CD4-positive, alpha-beta T cell (primary cell): Measurements from ENCODE around the gene FGF22. TPM values are rescaled to one million over a fixed set of nuclear protein-coding genes. Genes with fewer than 3 reads are reported as not detected.

Experiments used
- ATAC-seq: fragments of 200-7000 bp; cut with Tn5 transposase; one replicate; pipeline ENCODE4 v1.10.0; 2022; ENCODE audit warnings: mild to moderate bottlenecking; ENCODE audit not compliant: poor library complexity
- CTCF ChIA-PET: fragments of 350-600 bp; sonication (Branson Sonifier 250); formaldehyde crosslinking; loops from one replicate; lab custom pipeline; 2021; ENCODE audit warnings: antibody characterized with exemption, inconsistent platforms; lab: Charles Lee
- POLR2A ChIA-PET: fragments of 350-600 bp; sonication (Branson Sonifier 250); formaldehyde crosslinking; loops from one replicate; lab custom pipeline; 2021; ENCODE audit warnings: antibody characterized with exemption, inconsistent platforms; lab: Charles Lee
- DNase-seq, 14 experiments: peaks; one replicate each; pipeline ENCODE4 v3.0.0-alpha.2; 2013 to 2020; ENCODE audit warnings: mixed read lengths in 2 of 14
- H3K27ac ChIP-seq, 2 donors: one replicate each; pipeline versions ENCODE4 v1.5.1 to v1.7.0; 2013; ENCODE audit warnings: low read length in 2 of 2, low read depth in 1 of 2, mild to moderate bottlenecking in 1 of 2
- H3K27me3 ChIP-seq, 2 experiments: 1 replicate in 1 of 2; 2 replicates in 1 of 2; pipeline versions ENCODE4 v1.6.1 to v1.7.0; 2013; ENCODE audit warnings: low read length in 2 of 2, control low read depth in 1 of 2, mild to moderate bottlenecking in 1 of 2, moderate library complexity in 1 of 2; ENCODE audit not compliant: insufficient read depth in 2 of 2, control insufficient read depth in 1 of 2
- H3K36me3 ChIP-seq: one replicate; pipeline ENCODE4 v1.6.1; 2013; ENCODE audit warnings: low read length, control low read depth; ENCODE audit not compliant: insufficient read depth
- H3K4me1 ChIP-seq: one replicate; pipeline ENCODE4 v1.6.1; 2013; ENCODE audit warnings: low read length, control low read depth; ENCODE audit not compliant: insufficient read depth
- H3K4me3 ChIP-seq: one replicate; pipeline ENCODE4 v1.5.1; 2013; ENCODE audit warnings: mild to moderate bottlenecking, low read length, moderate library complexity
- H3K9me3 ChIP-seq, 2 experiments: 1 replicate in 1 of 2; 2 replicates in 1 of 2; pipeline versions ENCODE4 v1.6.1 to v1.7.0; 2013; ENCODE audit warnings: low read length in 2 of 2, mild to moderate bottlenecking in 2 of 2, control low read depth in 1 of 2, moderate library complexity in 1 of 2; ENCODE audit not compliant: control insufficient read depth in 1 of 2, insufficient read depth in 1 of 2
- H3K27ac Mint-ChIP-seq: one replicate; pipeline ENCODE4 v1.8.0; 2020; ENCODE audit warnings: mixed read lengths
- H3K27me3 Mint-ChIP-seq: one replicate; pipeline ENCODE4 v1.8.0; 2021; ENCODE audit warnings: mixed read lengths
- H3K36me3 Mint-ChIP-seq: one replicate; pipeline ENCODE4 v1.8.0; 2021; ENCODE audit warnings: low read depth, mixed read lengths
- H3K4me1 Mint-ChIP-seq: one replicate; pipeline ENCODE4 v1.8.0; 2021; ENCODE audit warnings: low read depth, mixed read lengths
- H3K4me3 Mint-ChIP-seq: one replicate; pipeline ENCODE4 v1.8.0; 2020; ENCODE audit warnings: mild to moderate bottlenecking, mixed read lengths
- H3K9me3 Mint-ChIP-seq: one replicate; pipeline ENCODE4 v1.8.0; 2020; ENCODE audit warnings: mixed read lengths
- CTCF ChIP-seq: fragments of 200-600 bp; IDR thresholded peaks from one replicate; pipeline ENCODE4 v1.8.0; 2022; ENCODE audit warnings: antibody characterized with exemption, mild to moderate bottlenecking
- intact Hi-C, 2 experiments: fragments of 100-400 bp; cut with DNase I in 1 of 2; cut with micrococcal nuclease in 1 of 2; formaldehyde crosslinking; loops; one replicate each; pipeline versions ENCODE4 v1.15.1 to v1.9.0; 2023 to 2025; cut with DNase I, micrococcal nuclease
- total RNA-seq, 174 experiments: library from RNA in 2 of 174; stranded (reverse) in 2 of 174; gene quantifications; one replicate each; pipeline ENCODE4 v1.2.3 and lab custom pipeline; 2021 to 2026

FGF22 gene
- total RNA-seq, 2 experiments from 2014 or later, result 0.42 to 0.49 TPM

GRCh38 chr19:610801-611480 lies 28.7 kb upstream of the FGF22 start:
- Mint-ChIP-seq H3K9me3 (no peaks in the 10 kb centered on the region), H3K27me3 (peaks cover 3% of the 10 kb centered on the region), H3K4me1 (peaks cover 25% of the 10 kb centered on the region), H3K27ac (peak overlapping the region; percentile 85), H3K4me3 (peak overlapping the region; percentile 95), H3K36me3 (peaks cover 13% of the 10 kb centered on the region)
- Histone ChIP-seq H3K27ac (peak overlapping the region; percentile 29 to 67), H3K27me3 (no peaks in the 10 kb centered on the region), H3K36me3 (peaks cover 10% of the 10 kb centered on the region), H3K4me3 (peak overlapping the region; percentile 65), H3K4me1 (peaks cover 43% of the 10 kb centered on the region), H3K9me3 (no peaks in the 10 kb centered on the region)
- DNase-seq, result peak; percentile 33 to 90 (median 56)
- POLR2A ChIA-PET, result interaction anchor here (0.8 to 3.2 kb wide), 5 partner anchors 33 to 100 kb away, joined by 3 to 14 read pairs (median 5); partner anchors contain the start of gene RNF126
- TF ChIP-seq CTCF, result no peak
- CTCF ChIA-PET, result interaction anchor here (1.1 to 2.0 kb wide), 2 partner anchors 27 to 100 kb away, joined by 3 to 6 read pairs; no protein-coding TSS in a partner anchor
- intact Hi-C loops, result loop anchor here (1.0 to 2.0 kb wide), 4 partner anchors 22 to 70 kb away; partner anchors contain the start of genes POLRMT (in 1 of the 2) and RNF126 (in 1 of the 2)
- ATAC-seq, result peak; percentile 71

- peaks cover 43% of the 10 kb centered on the region for H3K4me1 ChIP-seq
- Mint-ChIP-seq H3K27me3 (peaks cover 3% of the 10 kb centered on the region), H3K27ac (peak overlapping the region; percentile 85), H3K36me3 (peaks cover 13% of the 10 kb centered on the region), H3K9me3 (no peaks in the 10 kb centered on the region), H3K4me1 (peaks cover 25% of the 10 kb centered on the region), H3K4me3 (peak overlapping the region; percentile 95)
- H3K36me3 ChIP-seq, result peaks cover 10% of the 10 kb centered on the region
- H3K4me3 ChIP-seq, result peak overlapping the region; percentile 65
- ChIA-PET POLR2A (interaction anchor here (1.0 to 3.2 kb wide), 4 partner anchors 34 to 101 kb away, joined by 3 to 14 read pairs (median 6); partner anchors contain the start of gene RNF126), CTCF (interaction anchor here (1.1 to 2.0 kb wide), 2 partner anchors 27 to 101 kb away, joined by 3 to 6 read pairs; no protein-coding TSS in a partner anchor)
- H3K27ac ChIP-seq, result peak overlapping the region; percentile 29 to 67
- ATAC-seq, result peak; percentile 33
- DNase-seq, result peak in 9 of 14 experiments; percentile 26 to 76 (median 46)
- no peaks in the 10 kb centered on the region for H3K27me3 ChIP-seq
- no peak for TF ChIP-seq CTCF
- intact Hi-C loops, result loop anchor here (1.0 to 2.0 kb wide), 4 partner anchors 21 to 69 kb away; partner anchors contain the start of genes POLRMT (in 1 of the 2) and RNF126 (in 1 of the 2)
- no peaks in the 10 kb centered on the region for H3K9me3 ChIP-seq
Observed at GRCh38 chr19:611481-611868, 28.2 kb upstream of the FGF22 start.

- peak overlapping the region; percentile 34 for H3K4me3 Mint-ChIP-seq
Observed at GRCh38 chr19:612941-613340, 26.7 kb upstream of the FGF22 start.

More at GRCh38 chr19:612941-613340, 26.7 kb upstream of the FGF22 start:
- H3K4me1 Mint-ChIP-seq, result peaks cover 25% of the 10 kb centered on the region
- peaks cover 13% of the 10 kb centered on the region for H3K36me3 ChIP-seq
- intact Hi-C loops, result no loop called here
- H3K4me1 ChIP-seq, result peaks cover 43% of the 10 kb centered on the region
- H3K27ac ChIP-seq, result no peak overlapping the region
- peaks cover 3% of the 10 kb centered on the region for H3K27me3 Mint-ChIP-seq
- ATAC-seq (no peak), DNase-seq (no peak)
- H3K36me3 Mint-ChIP-seq, result peaks cover 21% of the 10 kb centered on the region
- TF ChIP-seq CTCF, result no peak
- CTCF ChIA-PET, result no interaction called here
- H3K27ac Mint-ChIP-seq, result no peak overlapping the region
- H3K9me3 ChIP-seq, result no peaks in the 10 kb centered on the region
- H3K27me3 ChIP-seq, result no peaks in the 10 kb centered on the region
- POLR2A ChIA-PET, result interaction anchor here (3.2 kb wide), 1 partner anchor 48 kb away, joined by 14 read pairs; no protein-coding TSS in a partner anchor
- no peak overlapping the region for H3K4me3 ChIP-seq
- H3K9me3 Mint-ChIP-seq, result no peaks in the 10 kb centered on the region
